GM15510 (cell line): ENCODE measurements around the gene ZCCHC17.

Source experiments
- POLR2A ChIP-seq: IDR thresholded peaks from 3 replicates; pipeline ENCODE4 v1.6.1; 2011; ENCODE audit warnings: borderline replicate concordance; ENCODE audit not compliant: insufficient read length; ENCODE audit errors: extremely low read depth

Gene ZCCHC17

DNA sequence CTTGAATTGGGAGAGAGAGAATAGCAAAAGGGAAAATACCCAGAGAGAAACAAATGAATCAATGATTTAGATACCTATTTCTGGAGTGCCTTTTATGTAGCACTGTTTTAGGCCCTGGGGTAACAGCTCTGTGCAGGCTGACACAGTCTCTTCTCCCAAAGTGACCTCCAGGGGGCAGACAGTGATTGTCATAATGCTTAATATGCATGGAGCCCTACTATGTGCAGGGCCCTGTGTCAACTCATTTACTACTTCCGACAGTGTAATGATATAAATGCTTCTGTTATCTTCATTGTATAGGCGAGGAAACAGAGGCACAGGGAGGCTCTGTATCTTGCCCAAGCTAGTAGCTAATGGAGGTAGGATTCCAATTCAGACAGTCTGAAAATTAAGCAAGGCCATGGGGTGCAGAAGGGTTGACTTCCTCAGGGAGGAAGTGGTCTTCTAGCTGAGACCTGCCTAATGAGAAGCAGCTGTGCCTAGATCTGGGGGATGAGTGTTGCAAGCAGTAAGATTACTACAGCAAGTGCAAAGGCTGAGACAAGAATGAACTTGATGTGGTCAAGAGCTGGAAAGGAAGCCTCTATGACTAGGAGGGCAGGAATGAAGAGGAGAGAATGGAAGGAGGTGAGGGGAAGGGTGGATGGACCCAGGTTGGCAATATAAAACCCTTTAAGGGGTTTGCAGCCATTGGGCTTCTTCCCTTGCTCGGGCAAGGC is 100.0 kb downstream of the ZCCHC17 start:
- no peak for TF ChIP-seq POLR2A

DNA sequence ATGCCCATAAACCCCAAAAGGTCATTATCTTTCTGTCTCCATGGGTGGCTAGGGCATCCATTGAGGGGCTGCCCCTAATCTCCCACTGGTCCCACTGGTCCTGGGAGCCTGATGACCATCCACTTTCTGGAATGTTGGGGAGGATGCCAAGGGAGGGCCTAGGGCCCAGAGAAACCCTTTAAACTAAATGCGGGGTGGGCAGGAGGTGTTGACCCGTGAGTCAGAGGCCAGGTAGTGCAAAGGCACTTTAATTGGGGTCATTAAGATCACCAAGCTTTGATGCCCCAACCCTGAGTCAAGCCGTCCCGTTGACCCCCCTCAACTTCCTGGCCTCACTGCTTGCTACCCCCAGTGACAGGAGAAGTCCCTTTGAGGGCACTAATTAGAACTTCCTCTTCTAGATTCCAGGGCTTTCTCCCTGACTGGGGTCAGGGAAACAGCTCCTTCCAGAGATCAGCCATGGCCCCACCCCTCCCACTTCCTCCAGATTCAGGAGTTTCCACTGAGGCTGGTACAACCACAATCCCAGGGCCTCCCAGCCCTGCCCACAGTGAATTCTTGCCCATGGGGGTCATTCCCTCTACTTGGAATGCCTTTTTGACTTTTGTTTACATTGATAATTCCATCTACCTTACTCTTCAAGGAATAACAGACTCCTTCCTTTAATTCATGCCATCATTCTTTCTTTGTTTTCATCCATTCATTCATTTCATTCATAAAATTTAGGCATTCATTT is 100.7 kb downstream of the ZCCHC17 start:
- TF ChIP-seq POLR2A = no peak

DNA sequence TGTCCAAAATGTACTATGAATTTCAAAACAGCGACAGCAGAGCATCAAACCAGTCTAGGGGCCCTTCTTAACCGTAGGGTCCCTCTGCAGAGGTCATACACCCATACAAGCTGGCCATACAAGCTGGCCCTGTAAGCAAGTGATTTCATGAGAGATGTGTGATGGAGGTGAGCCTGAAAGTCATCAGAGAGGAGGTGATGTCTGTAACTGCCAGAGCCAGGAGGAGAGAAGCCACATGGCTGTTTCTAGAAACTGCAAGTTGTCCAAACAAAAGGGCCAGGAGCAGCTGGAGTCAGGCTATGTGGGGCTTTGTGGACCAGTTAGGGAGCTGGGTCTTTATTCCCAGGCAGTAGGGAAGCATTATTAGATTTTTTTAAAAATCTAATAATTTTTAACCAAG is 101.4 kb downstream of the ZCCHC17 start:
- no peak for TF ChIP-seq POLR2A

DNA sequence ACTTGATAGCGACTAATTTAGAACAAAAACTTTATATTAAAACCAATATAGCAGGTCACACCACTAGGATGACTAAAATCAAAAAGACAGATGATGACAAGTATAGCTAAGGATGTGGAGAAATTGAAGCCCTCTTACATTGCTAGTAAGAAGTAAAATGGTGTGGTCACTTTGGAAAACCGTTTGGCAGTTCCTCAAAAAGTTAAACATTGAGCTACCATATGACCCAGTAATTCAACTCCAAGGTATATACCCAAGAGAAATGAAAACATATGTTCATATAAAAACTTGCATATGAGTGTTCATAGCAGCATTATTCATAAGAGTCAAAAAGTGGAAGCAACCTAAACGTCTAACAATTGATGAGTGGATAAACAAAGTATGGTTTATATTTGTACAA is 103.1 kb downstream of the ZCCHC17 start:
- no peak for TF ChIP-seq POLR2A

DNA sequence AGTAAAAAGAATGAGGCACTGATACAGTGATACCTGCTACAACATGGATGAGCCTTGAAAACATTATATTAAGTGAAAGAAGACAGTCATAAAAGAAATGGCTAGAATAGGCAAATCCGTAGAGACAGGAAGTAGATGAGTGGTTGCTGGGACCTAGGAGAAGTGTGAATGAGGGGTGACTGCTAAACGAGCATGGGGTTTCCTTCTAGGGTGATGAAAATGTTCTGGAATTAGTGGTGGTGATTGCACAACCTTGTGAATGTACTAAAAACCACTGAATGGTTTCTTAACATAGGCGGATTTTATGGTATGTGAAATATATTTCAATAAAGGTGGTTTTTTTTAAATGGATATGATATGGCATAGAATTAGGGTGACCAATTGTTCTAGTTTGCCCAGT is 103.6 kb downstream of the ZCCHC17 start:
- no peak for TF ChIP-seq POLR2A

DNA sequence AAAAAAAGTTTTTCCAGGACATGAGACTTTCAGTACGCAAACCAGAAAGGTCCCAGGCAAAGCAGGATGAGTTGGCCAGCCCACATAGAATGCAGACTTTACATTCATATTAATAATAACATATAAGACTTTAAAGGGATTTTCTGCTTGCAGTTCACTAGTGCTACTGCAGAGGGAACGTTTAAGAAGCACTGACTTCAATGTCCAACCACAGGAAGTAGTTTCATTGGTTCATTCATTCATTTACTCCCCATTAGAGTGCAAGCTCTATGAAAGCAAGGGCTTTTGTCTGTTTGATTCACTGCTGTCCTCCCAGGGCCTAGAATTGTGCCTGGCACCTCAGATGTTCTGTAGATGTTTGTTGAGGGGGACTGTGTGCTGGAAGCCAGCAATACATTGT is 104.4 kb downstream of the ZCCHC17 start:
- no peak for TF ChIP-seq POLR2A

DNA sequence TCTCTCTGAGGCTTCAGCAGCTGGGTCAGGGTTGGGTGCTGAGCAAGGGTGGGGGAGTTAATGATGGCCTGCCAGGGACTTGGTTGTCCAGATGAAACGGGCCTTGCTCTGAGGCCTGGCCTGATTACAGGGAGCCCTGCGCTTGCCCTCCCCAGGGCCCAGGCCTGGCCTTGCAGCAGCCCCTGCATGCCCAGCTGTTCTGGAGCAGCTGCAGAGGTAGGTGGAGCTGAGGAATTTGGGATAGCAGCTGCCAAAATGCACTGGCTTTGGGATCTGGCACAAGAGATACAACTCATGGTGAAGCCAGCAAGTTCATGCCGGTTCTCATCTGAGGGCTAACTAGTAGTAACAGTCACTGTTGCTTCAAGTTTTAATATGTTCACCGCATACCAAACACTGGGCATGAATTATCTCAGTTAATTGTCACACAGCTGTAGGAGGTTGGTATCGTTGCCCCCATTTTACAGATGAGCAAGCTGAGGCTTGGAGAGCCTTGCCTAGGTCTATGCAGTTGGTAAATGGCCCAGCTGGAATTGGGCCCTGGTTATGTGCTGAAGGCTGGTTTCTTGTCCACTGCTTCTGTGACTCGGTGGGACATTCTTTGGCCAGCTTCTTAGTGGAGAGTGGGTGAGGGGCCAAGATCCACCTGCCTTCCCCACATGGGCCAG is 108.9 kb downstream of the ZCCHC17 start:
- no peak for TF ChIP-seq POLR2A

DNA sequence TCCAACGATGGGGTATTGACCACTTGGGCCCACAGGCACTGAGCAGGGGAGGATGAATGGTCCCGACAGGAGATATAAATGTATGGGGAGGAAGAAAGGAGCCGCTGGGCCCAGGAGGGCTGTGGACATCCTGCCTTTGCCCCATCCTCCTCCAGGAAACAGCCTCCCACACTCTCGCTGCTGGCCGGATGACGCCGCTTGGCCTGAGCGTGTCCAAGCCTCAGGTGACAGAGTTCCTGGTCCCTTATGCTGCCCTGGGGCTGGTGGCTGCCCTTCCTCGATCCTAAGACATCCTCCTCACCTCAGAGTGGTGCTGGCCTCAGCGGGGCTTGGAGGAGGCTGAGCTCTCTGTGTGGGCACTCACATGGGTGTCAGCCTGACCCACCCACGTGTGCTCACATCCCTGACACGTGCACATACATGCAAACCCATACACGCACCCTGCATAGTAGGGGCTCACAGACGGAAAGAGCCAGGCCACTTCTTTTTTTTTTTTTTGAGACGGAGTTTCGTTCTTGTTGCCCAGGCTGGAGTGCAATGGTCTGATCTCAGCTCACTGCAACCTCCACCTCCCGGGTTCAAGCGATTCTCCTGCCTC is 110.3 kb downstream of the ZCCHC17 start:
- no peak for TF ChIP-seq POLR2A

DNA sequence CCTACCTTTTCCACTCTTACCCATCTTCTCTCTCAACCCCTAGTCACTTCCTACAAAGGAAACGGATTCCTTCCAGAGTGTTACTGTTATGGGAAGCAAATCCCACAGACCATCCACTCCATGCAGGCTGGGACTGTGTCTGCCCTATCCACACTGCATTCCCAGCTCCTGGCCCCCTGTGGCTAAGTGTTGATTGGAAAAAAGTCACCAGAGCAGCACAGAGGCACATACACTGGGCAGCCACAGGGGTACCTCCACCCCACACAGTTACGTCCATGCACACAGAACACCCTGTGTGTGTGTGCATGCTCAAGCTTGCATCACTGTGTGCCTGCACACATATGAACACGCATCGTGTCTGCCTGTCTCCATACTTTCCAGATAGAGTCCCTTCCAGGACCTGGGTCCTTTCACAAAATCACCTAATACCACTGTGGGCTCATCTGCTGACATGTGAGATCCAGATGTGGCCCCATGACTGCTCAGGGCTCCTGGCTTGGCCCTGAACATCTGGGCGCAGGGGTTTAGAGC is 112.0 kb downstream of the ZCCHC17 start:
- TF ChIP-seq POLR2A = no peak

DNA sequence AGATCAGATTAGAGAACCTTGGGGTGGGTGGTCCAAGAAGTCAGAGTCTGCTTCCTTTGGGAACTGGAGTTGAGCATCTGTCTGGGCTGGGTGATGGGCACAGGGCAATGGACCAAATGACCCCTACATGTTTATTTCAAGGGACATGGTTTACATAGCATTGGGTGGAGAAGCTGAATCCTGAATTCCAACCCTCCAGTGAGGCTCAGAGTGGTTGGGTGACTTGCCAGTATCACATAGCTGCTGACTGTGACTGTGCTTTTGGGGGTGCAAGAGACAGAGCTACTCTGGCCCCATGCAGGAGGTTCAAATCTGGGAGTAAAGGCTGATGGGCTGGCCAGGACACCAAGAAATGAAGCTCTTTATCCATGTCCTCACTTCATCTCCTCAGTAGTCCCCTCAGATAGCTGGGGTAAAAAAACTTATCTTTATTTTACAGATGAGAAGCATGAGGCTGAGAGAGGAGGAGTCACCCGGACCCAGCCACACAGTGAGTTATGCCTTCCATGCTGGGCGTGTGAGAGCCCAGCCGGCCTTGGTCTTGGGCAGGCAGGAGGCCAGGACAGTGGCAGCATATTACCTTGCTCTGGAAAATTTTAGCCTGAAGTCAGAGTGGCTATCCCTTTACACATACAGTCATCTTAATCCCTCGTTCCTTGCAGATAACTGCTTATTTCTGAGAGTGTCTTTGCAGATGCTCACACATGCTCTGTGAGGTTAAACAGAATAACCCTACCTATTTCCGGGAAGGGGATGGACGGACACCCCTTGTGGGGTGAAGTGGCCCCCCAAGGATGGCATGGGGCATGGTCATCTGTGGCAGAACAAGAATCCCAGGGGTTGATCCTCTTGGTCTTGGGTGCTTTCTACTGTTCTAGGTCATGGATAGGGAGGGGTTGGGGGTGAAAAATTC is 113.4 kb downstream of the ZCCHC17 start:
- TF ChIP-seq POLR2A = no peak

DNA sequence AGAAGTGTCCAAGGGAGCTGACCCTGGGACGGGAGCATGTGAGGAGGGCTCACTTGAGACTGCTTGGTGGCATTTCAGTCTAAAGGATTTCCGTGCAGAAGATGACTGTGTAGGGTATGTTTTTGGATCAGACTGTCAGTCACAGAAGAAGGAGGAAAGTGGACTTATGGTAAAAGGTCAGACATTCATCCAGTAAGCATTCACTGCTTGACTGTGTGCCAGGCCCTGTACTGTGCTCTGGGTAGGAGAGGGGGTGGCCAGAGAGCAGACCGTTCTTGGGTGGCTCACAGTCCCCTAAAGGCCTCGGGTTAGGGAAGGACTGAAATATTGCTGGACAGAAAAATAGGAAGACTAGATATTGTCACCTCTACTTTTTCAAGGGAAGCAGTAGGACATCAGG is 114.0 kb downstream of the ZCCHC17 start:
- TF ChIP-seq POLR2A = no peak

DNA sequence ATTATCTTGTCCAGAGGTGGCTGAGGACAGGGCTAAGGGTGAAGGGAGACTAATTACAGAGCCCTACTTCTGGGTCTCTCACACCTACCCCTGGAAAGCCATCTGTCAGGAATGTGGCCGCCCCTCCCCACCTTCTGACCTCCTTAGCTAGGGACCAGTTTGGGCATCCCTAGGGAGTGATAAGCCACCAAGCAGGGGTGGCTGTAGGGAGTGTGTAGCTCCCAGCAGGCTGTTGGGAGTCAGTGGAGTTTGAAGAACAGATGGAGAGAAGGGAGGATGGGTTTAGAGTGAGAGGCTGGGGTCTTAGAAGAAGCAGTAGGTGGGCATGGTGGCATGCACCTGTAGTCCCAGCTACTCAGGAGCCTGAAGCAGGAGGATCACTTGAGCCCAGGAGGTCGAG is 115.4 kb downstream of the ZCCHC17 start:
- no peak for TF ChIP-seq POLR2A

DNA sequence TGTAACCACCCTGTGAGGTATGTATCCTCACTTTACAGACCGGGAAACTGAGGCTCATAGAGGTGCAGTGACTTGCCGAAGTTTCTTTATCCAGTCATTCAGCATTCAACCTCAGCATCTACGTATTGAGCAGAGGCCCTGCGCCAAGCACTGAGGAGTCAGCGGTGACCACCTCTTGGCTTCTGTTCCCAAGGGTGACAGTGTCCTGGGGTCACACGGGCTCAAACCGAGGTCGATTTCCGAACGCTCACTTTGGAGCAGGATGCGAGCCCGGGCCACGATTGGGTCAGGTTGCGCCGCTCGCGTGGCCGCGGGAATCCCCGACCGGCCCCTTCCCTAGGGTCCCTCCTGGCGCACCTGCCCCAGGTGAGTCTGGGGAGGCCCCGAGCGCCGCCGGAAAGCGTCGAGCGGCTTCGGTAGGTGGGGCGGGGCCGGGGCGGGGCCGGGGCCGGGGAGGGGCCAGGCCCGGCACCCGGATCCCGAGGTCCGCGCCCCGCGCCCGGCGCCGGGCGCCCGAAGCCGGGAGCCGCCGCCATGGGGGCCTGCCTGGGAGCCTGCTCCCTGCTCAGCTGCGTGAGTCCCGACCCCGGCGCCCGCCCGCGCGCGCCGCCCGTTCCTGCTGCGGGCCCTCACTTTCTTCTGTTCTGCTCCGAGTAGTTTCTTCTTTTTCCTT is 116.0 kb downstream of the ZCCHC17 start, which contains the start of gene SERINC2:
Gene SERINC2 (plus strand): TSS at position 482 of the 673 bp plus-strand sequence. CDS start 53 bp downstream, at position 535.
- no peak for TF ChIP-seq POLR2A
